ENCODE data around the gene PRAMEF25. TPM values are rescaled to one million over a fixed set of nuclear protein-coding genes. Genes with fewer than 3 reads are reported as not detected.

Gene PRAMEF25
- not detected for total RNA-seq

GRCh38 chr1:13070474-13070873 lies at the start of gene PRAMEF25:
TSS of gene PRAMEF25 (plus strand) at chr1:13070774. CDS start at chr1:13073694, 2,920 bp downstream.

GRCh38 chr1:13056475-13056874 lies 14.1 kb upstream of the PRAMEF25 start, which contains the start of gene PRAMEF27:
TSS of gene PRAMEF27 (minus strand) at chr1:13056575. CDS start at chr1:13053659, 2,916 bp downstream.

GRCh38 chr1:13116754-13117153 lies 46.2 kb downstream of the PRAMEF25 start, which contains the start of gene HNRNPCL2:
TSS of gene HNRNPCL2 (minus strand) at chr1:13116854. CDS start at chr1:13116400, 454 bp downstream.

Other genes starting within 250 kb of the PRAMEF25 start
- gene PRAMEF11, start 239.4 kb upstream of the PRAMEF25 start, total RNA-seq = not detected
- not detected for gene HNRNPCL1, start 222.1 kb upstream of the PRAMEF25 start, total RNA-seq
- gene PRAMEF2, start 213.7 kb upstream of the PRAMEF25 start, total RNA-seq = not detected
- not detected for gene PRAMEF4, start 184.6 kb upstream of the PRAMEF25 start, total RNA-seq
- not detected for gene PRAMEF10, start 172.5 kb upstream of the PRAMEF25 start, total RNA-seq
- gene PRAMEF7, start 154.2 kb upstream of the PRAMEF25 start, total RNA-seq = not detected
- gene PRAMEF6, start 123.2 kb upstream of the PRAMEF25 start, total RNA-seq = not detected
- not detected for gene PRAMEF27, start 14.2 kb upstream of the PRAMEF25 start, total RNA-seq
- gene HNRNPCL3, start 10.0 kb upstream of the PRAMEF25 start, total RNA-seq = not detected
- gene HNRNPCL2, start 46.1 kb downstream of the PRAMEF25 start, total RNA-seq = not detected
- gene PRAMEF26, start 85.2 kb downstream of the PRAMEF25 start, total RNA-seq = not detected
- not detected for gene HNRNPCL4, start 94.9 kb downstream of the PRAMEF25 start, total RNA-seq
- not detected for gene PRAMEF9, start 101.1 kb downstream of the PRAMEF25 start, total RNA-seq
- gene PRAMEF13, start 130.6 kb downstream of the PRAMEF25 start, total RNA-seq = not detected
- gene PRAMEF18, start 155.4 kb downstream of the PRAMEF25 start, total RNA-seq = not detected
- not detected for gene PRAMEF5, start 183.4 kb downstream of the PRAMEF25 start, total RNA-seq
- gene PRAMEF8, start 214.4 kb downstream of the PRAMEF25 start, total RNA-seq = not detected
- gene PRAMEF33, start 232.8 kb downstream of the PRAMEF25 start, total RNA-seq = not detected
- not detected for gene PRAMEF15, start 244.8 kb downstream of the PRAMEF25 start, total RNA-seq

All from camera-type eye (tissue), 1 donor.